ENCODE results near the gene IARS2.
"Not testable (repeated sequence)": the region's sequence is repeated elsewhere in the genome, so short reads cannot be mapped to it uniquely, and the experiment has no call there.

- not testable (repeated sequence) for TF ChIP-seq CTCF (IDR thresholded peaks at IDR 0.05); EZH2 (IDR thresholded peaks at IDR 0.05; ENCODE audit: borderline replicate concordance, insufficient read depth, low read depth, low read length, poor library complexity, severe bottlenecking)
Observed at GRCh38 chr1:220169887-220170286, 76.0 kb downstream of the IARS2 start.
